Suprapubic skin (tissue), 4 donors: ENCODE measurements around the gene ARMH3. TPM values are rescaled to one million over a fixed set of nuclear protein-coding genes. Genes with fewer than 3 reads are reported as not detected.
"Not testable (repeated sequence)": the region's sequence is repeated elsewhere in the genome, so short reads cannot be mapped to it uniquely, and the experiment has no call there.

ENCODE experiments used
- DNase-seq, 2 donors: peaks; one replicate each; pipeline ENCODE4 v3.0.0-alpha.2; 2019; ENCODE audit warnings: low spot score in 2 of 2
- H3K27ac ChIP-seq: fragments of 200-600 bp; sonication (generic); one replicate; pipeline ENCODE4 v1.5.1; 2019
- H3K27me3 ChIP-seq: fragments of 200-600 bp; sonication (generic); one replicate; pipeline ENCODE4 v1.5.1; 2019
- H3K36me3 ChIP-seq: fragments of 200-600 bp; sonication (generic); one replicate; pipeline ENCODE4 v1.5.1; 2019
- H3K4me1 ChIP-seq: fragments of 200-600 bp; sonication (generic); one replicate; pipeline ENCODE4 v1.5.1; 2019
- H3K4me3 ChIP-seq: fragments of 200-600 bp; sonication (generic); one replicate; pipeline ENCODE4 v1.5.1; 2019; ENCODE audit warnings: mild to moderate bottlenecking
- H3K9me3 ChIP-seq: fragments of 200-600 bp; sonication (generic); one replicate; pipeline ENCODE4 v1.5.1; 2019
- EP300 ChIP-seq: sonication (generic); formaldehyde crosslinking; IDR thresholded peaks from one replicate; pipeline ENCODE4 v1.6.1; 2017; ENCODE audit warnings: antibody characterized with exemption
- POLR2A ChIP-seq, 2 donors: fragments of 450-650 bp; IDR thresholded peaks; one replicate each; pipeline ENCODE4 v1.6.1; 2017; ENCODE audit warnings: antibody characterized with exemption in 2 of 2, mild to moderate bottlenecking in 2 of 2, moderate library complexity in 2 of 2
- POLR2AphosphoS5 ChIP-seq, 3 donors: sonication (generic); formaldehyde crosslinking; IDR thresholded peaks; one replicate each; pipeline ENCODE4 v1.6.1; 2017; ENCODE audit warnings: antibody characterized with exemption in 3 of 3
- WGBS: methylation state at CpG from one replicate; pipeline ENCODE4 v1.1.5; 2018; 5-methylcytosine and 5-hydroxymethylcytosine counted together
- total RNA-seq, 4 donors: library from RNA; depleted of rRNA; stranded (reverse); fragments of >200 nt; gene quantifications; one replicate each; pipeline ENCODE4 v1.1.0, GENCODE V29; 2016
- TF ChIP-seq, protein P1 (sequence below), 2 donors: fragments of 200-600 bp in 1 of 2; fragments of 450-650 bp in 1 of 2; sonication (generic) in 1 of 2; IDR thresholded peaks; one replicate each; pipeline ENCODE4 v1.5.1; 2016 to 2019; ENCODE audit warnings: antibody characterized with exemption in 2 of 2, mild to moderate bottlenecking in 1 of 2, moderate library complexity in 1 of 2

Gene ARMH3
- total RNA-seq, 4 donors from 2014 or later = 12.1 to 25.7 (median 20.4) TPM

- peaks cover 34% of the 10 kb centered on the region for H3K4me1 ChIP-seq
- H3K36me3 ChIP-seq = peaks cover 21% of the 10 kb centered on the region
- H3K4me3 ChIP-seq = peak overlapping the region; percentile 98
- no CpG with 5 or more reads among the region's 63 CpGs for WGBS
- H3K9me3 ChIP-seq = no peaks in the 10 kb centered on the region
- H3K27me3 ChIP-seq = no peaks in the 10 kb centered on the region
- TF ChIP-seq EP300 (no peak), POLR2A (IDR thresholded peaks at IDR 0.05) (no peak), POLR2AphosphoS5 (IDR thresholded peaks at IDR 0.05) (no peak)
- TF ChIP-seq, protein P1, sequence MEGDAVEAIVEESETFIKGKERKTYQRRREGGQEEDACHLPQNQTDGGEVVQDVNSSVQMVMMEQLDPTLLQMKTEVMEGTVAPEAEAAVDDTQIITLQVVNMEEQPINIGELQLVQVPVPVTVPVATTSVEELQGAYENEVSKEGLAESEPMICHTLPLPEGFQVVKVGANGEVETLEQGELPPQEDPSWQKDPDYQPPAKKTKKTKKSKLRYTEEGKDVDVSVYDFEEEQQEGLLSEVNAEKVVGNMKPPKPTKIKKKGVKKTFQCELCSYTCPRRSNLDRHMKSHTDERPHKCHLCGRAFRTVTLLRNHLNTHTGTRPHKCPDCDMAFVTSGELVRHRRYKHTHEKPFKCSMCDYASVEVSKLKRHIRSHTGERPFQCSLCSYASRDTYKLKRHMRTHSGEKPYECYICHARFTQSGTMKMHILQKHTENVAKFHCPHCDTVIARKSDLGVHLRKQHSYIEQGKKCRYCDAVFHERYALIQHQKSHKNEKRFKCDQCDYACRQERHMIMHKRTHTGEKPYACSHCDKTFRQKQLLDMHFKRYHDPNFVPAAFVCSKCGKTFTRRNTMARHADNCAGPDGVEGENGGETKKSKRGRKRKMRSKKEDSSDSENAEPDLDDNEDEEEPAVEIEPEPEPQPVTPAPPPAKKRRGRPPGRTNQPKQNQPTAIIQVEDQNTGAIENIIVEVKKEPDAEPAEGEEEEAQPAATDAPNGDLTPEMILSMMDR (IDR thresholded peaks at IDR 0.05) = no peak
- H3K27ac ChIP-seq = peak overlapping the region; percentile 95
- peak in 1 of 2 donors; percentile 66 for DNase-seq
Measured at GRCh38 chr10:102065561-102066398, 9.8 kb upstream of the ARMH3 start.

DNA sequence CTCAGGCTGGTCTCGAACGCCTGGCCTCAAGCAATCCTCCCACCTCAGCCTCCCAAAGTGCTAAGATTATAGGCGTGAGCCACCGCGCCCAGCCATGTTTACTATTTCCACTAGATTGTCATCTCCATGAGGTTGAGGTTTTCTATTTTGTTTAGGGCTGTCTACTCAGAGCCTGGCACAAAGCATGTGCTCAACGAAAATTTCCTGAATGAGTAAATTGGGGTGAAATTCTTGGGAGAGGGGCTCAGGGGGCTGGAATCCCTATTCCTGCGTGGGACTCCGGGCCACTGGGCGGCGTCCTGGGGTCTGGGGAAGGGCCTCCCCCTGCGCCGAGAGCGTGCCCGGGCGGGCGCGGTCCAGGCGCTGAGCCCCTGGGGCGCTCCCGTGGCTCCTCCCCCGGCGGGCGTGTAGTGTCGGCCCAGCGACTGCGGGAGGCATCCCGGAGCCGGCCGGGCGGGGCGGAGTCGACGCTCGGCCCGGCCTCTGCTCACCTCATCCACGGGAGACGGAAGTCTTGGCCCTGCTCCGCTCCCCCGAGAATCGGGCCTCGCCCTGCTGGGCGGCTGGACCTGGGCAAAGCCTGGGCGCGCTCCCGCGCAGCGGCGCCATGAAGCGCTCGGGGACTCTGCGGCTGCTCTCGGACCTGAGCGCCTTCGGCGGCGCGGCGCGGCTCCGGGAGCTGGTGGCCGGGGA is 9.0 kb upstream of the ARMH3 start, which contains the start of gene HPS6:
HPS6 (plus strand) TSS at position 482 of the 693 bp plus-strand sequence; CDS start at position 608, 126 bp downstream.
- peak within 1 kb of the TSS; percentile 95 for H3K27ac ChIP-seq
- H3K9me3 ChIP-seq = no peaks in the 10 kb centered on the region
- no peak for TF ChIP-seq EP300
- TF ChIP-seq POLR2A (IDR thresholded peaks at IDR 0.05) = peak in 1 of 2 donors; percentile 68
- peak in 2 of 3 donors; percentile 42 to 70 for TF ChIP-seq POLR2AphosphoS5 (IDR thresholded peaks at IDR 0.05)
- TF ChIP-seq, protein P1 (IDR thresholded peaks at IDR 0.05) = peak in 1 of 2 donors; percentile 43
- peaks cover 34% of the 10 kb centered on the region for H3K4me1 ChIP-seq
- peak; percentile 93 to 94 for DNase-seq
- H3K36me3 ChIP-seq = peaks cover 21% of the 10 kb centered on the region
- peak within 1 kb of the TSS; percentile 98 for H3K4me3 ChIP-seq
- 4% methylated on average over 8 of the region's 61 CpGs for WGBS
- no peaks in the 10 kb centered on the region for H3K27me3 ChIP-seq

- Histone ChIP-seq H3K4me1 (peaks cover 34% of the 10 kb centered on the region), H3K27ac (peak overlapping the region; percentile 95), H3K9me3 (no peaks in the 10 kb centered on the region), H3K4me3 (peak overlapping the region; percentile 98), H3K36me3 (peaks cover 21% of the 10 kb centered on the region), H3K27me3 (no peaks in the 10 kb centered on the region)
- 79% methylated on average over 2 of the region's 2 CpGs for WGBS
- no peak for DNase-seq
- TF ChIP-seq POLR2AphosphoS5 (IDR thresholded peaks at IDR 0.05) (no peak), EP300 (no peak), POLR2A (IDR thresholded peaks at IDR 0.05) (no peak)
- TF ChIP-seq, protein P1 (IDR thresholded peaks at IDR 0.05) = no peak
Measured at GRCh38 chr10:102064503-102064867, 8.5 kb upstream of the ARMH3 start.

DNA sequence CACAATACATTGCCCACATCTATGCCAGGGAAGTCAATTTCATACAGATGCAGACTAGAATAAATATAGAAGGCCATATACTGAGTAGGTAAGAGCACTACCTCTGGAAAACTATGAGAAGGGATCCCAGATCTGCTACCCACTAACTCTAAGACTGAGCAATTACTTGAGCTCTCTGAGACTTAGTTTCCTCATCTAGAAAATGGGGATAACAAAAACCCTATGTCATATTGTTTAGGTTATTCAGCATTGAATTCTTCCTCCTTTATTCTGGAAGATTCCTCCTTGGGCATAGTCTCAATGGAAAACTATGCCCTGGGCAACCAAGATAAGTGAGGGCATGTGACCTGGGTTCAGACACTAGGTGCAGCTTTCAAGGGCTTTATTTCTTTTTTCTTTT is 4.0 kb upstream of the ARMH3 start:
- Histone ChIP-seq H3K4me3 (no peak overlapping the region), H3K36me3 (no peaks in the 10 kb centered on the region), H3K4me1 (peaks cover 11% of the 10 kb centered on the region), H3K27me3 (no peaks in the 10 kb centered on the region), H3K27ac (no peak overlapping the region), H3K9me3 (no peaks in the 10 kb centered on the region)
- TF ChIP-seq, protein P1 (IDR thresholded peaks at IDR 0.05) = no peak
- TF ChIP-seq POLR2A (IDR thresholded peaks at IDR 0.05) (no peak), EP300 (no peak)
- no peak for DNase-seq

- H3K4me1 ChIP-seq = peaks cover 35% of the 10 kb centered on the region
- H3K27ac ChIP-seq = peak overlapping the region; percentile 94
- not testable (repeated sequence) for DNase-seq, H3K9me3 ChIP-seq, H3K27me3 ChIP-seq, H3K36me3 ChIP-seq
- peak overlapping the region; percentile 71 for H3K4me3 ChIP-seq
- WGBS = 67% methylated on average over 34 of the region's 34 CpGs
Measured at GRCh38 chr10:102054881-102055646, 909 bp downstream of the ARMH3 start.
